ENCODE data around the gene CLDN11.

CLDN11 gene

DNA sequence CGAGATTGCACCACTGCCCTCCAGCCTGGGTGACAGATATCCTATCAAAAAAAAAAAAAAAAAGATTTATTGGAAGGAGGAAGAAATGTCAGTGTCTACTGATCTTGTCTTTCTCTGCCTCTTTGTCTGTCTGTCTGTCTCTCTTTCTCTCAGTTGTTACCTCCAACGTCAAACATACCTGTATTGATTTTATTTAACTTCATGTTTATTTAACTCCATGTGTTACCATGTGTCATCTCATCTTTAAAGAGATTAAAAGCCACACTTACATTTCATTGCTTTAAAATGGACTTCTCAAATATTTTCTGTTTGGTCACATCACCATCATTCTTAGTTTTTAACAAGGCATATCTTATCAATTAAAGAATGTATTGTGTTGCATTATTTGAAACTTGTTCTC lies 9.4 kb downstream of the CLDN11 start:
- no peak for DNase-seq

DNA sequence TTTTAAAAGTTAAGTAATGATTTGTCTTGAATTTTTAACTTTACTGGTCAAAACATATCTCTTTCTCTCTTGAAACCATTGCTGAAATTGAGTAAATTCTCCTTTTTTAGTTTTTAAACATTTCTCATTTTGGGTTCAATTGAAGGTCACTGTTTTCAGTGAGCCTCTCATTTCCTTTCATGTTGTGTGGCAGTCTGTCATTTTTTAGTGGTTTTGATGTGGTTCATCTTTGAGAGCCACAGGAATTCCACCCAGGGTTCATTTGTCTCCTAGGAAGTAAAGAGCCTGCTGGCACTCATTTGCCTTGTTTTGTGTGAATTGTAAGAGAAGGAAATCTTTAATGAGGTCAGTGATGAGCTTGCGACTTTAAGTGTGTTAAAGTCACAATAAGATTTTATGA lies 10.4 kb downstream of the CLDN11 start:
- no peak for DNase-seq

DNA sequence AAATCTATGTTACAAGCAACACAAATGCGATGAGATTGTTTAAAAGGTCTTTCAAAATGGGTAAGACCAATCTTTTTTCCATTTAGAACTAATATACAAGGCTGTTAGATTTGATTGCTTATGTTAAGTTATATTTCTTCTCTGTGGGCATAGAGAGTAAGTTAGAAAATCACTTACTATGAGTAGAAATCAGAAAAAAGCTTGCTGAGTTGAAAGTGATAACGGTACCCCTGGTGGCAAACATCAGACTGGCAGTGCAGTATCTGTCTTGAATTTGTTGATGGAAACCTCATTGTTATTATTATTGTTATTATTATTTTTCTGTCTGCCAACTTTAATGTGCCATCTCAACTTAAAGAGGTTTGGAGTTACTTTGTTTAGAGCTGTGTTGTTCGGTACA lies 12.4 kb downstream of the CLDN11 start:
- DNase-seq, result no peak

DNA sequence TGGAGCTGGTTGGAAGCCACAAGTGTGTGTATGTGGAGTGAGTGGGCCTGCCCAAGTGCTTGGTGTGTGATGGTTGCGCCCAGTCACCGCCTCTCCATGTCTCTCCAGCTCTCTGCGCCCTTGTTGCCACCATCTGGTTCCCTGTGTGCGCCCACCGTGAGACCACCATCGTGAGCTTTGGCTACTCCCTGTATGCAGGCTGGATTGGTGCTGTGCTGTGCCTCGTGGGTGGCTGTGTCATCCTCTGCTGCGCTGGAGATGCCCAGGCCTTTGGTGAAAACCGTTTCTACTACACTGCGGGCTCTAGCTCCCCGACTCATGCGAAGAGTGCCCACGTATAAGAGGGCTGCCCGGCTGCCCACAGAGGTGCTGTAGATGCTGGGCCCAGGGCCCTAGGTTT lies 13.7 kb downstream of the CLDN11 start:
- no peak for DNase-seq

DNA sequence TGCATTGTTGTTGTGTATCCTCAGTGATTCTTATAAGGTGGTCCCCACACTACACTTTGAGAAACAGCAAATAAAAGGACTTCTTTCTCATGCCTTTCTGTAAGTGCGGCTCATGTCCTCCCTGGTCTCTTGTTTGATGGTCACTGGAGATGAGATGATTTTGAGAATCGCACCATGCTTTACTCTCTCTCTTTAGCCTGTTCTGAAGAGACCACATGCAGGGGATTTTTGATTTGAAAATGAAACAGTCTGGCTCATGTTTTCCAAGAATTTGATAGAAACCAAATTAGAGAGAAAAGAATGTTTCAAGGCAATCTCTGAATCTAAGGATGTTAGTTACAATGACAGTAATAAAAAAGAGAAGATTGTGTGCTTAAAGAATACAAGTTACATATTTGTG lies 18.0 kb downstream of the CLDN11 start:
- no peak for DNase-seq

DNA sequence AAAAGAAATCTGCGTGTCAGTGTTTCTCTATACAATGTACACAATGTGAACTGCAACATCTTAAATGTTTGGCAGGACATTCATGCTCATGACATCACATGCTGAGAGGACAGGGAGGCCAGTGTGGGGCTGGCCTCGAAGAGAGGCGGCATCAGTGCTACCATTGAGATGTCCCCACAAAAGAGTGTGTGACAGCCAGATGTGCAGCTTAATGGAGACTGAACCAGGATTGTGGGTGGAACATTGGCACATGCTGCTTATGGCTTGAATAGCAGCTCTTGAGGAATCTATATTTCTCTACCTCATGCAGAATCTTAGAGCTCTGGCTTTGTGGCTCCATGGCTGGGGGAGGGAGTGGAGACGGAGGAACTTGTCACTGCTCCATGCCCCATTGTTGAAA lies 18.5 kb downstream of the CLDN11 start:
- DNase-seq, result no peak

DNA sequence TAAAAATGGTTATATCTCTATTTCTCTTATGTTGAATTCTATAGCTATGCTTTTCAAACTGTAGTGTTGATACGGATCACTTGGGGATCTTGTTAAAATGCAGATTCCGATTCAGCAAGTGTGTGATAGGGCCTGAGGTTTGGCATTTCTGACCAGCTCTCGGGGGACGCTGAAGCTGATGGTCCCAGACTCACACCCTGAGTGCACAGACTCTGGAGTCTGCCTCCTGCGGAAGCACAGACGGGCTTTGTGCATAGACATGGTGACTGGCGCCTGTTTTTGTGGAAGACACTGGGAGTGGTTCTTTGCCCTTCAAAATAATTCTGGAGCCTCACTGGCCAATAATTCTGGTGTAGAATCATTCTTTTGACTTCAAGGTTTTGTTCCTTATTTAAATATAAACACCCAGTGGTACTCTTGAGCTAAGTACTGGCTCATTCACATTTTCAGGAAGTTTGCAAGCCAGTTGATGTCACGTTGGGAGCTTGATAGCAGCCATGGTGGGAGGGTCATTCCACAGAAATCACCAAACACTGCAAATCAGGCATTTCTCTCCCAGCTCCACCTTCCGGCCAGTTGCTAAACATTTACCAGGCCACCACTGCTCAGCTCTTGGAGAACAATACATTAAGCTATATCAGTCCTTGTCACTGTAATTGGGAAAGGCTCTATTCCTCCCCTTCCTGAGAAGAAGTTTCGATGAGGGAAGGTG lies 19.2 kb downstream of the CLDN11 start:
- no peak for DNase-seq

DNA sequence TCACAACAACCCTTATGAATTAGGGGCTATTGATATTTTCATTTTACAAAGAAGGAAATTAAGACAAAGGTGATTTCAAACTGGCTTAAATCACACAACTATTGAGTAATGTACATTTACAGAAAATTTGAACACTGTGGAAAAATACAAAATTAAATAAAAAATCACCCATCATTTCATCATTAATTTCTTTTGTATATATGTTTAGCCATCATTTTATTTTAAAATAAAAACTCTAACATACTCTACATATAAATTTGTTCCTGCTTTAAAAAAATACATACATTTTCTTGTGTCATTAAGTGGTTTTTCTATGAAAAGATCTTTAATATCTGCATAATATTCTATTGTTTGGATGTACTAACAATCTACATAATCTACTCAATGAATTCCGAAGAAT lies 20.2 kb downstream of the CLDN11 start:
- DNase-seq, result no peak

DNA sequence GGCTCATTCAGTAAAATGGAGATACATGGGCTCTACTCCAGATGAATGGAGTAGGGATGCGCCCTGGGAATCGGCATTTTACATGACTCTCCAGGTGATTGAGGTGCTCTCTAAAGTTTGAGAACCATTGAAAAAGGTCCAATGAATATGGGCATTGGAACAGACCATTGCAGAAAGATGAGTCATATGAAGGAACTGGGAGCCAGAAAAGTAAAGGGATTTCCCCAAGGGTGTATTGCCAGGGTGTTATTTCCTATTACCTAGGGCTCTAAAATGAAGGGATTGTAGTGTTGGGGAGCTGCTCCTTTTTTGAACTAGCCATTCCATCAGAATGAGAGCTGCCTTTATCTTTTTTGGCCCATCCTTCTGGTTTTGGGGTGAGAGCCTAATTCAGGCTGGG lies 21.7 kb downstream of the CLDN11 start:
- no peak for DNase-seq

DNA sequence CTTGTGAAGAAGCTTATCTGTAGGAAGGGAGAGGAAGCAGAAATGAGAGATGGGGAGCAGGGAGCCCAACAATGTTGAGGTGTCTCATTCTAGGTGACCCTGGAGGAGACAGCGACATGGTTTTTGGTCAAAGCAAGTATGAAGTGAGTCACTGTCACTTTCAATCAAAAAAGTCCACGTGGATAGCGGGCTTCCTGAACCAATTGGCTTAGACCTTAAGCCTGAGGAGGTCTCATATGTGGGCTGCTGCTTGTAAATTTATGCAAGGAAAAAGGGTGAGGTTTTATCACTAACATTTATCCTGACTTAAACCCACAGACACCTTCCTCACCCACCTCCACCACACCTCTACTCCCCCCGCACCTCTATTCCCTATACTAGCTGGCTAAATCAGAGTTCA lies 22.7 kb downstream of the CLDN11 start:
- no peak for DNase-seq

DNA sequence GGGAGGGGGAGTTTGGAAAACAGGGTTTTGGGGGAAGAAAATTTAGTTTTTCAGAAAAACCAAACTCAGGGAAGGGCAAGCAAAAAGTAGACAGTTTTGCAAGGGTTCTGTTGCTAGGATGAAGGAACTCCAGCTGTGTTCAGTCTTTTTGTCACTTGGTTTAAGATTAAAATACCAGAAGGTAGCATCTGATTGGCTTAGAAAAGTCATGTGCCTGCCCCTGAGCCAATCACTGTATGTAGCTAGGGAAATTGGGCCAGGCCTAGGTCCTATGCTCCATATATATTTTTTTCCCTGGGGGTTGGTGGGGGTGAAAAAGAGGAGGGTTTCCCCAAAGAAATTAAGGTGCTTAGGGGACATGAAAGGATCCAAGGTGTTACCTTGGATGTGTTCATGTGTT lies 24.3 kb downstream of the CLDN11 start:
- DNase-seq, result no peak

DNA sequence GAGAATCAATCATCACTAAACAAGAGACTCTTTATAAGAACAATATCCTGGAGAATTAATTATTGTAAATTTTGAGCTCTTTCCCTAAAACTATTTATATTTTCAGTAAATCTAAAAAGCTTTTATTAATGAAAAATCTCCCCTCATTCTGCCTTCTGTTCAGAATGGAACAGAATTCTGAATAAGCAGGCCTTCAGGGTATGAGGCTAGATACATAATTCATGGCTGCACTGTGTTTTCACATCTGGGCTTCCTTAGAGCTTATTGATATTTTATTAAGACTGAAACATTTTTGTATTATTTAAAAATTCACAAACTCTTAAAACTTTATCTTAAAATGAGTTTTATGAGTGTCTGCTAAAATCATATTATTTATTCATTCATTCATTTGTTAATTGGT lies 24.8 kb downstream of the CLDN11 start:
- DNase-seq, result no peak

DNA sequence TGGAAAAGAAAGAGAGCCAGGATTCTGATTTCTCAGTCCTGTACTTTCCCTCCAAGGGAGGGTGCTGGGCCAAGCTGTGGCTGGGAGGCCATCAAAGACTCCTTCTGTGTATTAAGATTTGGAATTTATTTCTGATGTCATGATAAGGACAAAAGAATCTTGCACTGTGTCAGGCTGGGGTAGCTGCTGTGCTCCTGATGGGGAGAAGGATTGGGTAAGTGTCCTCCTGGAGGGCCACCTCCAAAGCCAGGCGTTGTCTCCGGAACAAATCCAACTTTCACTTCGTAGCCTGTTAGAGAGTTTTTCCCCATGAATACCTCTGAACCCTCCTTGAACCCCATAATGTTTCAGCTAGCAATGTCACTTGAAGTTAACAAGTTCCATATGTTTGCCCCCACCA lies 29.9 kb downstream of the CLDN11 start:
- DNase-seq, result no peak

DNA sequence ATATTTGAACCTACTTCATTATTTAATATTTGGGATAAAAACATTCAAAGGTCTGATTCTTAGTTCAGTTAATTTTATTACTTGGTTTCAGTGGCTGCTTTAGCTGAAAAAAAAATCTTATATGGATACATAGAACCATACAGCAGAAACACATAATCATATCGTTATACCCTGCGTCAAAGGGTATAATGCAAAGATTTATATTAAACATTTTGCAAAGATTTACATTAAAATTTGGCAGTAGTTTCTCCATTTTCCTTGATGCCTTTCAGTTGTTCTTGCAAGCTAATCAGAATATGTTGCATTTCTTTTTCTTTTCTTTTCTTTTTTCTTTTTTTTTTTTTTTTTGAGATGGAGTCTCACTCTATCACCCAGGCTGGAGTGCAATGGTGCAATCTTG lies 31.4 kb downstream of the CLDN11 start:
- DNase-seq, result no peak

DNA sequence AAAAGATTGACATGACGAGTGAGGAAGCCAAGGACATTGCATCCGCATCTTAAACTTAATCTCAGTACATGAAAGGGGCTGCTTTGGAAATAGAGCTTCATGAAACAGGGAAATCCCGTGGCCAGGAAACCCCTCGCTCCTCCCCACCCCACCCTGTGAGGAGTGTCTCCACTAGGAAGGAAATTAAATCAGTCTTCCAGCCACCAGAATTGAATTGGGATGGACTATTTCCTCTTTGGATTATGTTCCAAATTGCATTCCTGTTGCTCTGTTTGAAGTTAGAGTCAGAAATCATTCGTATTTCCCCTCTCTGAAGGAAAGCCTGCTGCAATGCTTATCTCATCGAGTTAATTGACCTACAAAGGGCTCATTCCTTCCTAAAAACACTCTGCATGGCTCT lies 35.8 kb downstream of the CLDN11 start:
- DNase-seq, result no peak

DNA sequence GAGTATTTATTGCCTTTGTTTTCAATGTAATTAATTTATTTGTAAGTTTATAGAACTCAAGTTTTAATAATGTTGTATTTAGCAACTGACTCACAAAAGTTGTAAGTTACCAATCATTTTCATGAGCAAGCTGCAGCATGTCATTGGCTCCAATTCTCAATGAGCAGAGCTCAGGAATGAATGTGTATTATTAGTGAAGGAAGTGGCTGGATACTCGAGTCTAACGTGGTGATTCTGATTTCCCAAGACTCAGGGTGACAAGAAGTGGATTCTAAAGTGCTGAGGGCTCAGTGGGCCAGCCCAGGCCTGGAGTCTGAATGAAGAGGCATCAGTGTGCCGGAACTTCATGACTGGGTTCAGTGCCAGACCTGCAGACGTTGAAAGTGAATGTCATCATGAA lies 39.6 kb downstream of the CLDN11 start:
- DNase-seq, result no peak

DNA sequence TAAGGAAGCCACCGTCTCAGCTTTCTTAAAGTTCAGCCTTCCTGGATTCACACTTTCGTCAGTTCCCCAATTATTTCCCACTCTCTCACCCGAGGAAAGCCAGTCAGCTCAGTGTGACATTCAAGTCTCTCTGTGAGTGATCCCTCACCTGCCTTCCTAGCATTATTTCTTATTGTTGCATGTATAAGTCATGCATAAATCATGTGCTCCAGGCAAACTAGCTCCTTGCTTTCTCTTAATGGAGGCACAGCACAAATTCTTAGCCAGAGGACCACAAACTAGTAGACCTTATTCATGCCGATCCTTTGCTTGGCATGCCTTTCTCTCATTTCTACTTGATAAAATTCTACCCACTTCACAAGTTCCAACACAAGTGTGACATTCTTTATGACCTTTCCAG lies 44.3 kb downstream of the CLDN11 start:
- no peak for DNase-seq

DNA sequence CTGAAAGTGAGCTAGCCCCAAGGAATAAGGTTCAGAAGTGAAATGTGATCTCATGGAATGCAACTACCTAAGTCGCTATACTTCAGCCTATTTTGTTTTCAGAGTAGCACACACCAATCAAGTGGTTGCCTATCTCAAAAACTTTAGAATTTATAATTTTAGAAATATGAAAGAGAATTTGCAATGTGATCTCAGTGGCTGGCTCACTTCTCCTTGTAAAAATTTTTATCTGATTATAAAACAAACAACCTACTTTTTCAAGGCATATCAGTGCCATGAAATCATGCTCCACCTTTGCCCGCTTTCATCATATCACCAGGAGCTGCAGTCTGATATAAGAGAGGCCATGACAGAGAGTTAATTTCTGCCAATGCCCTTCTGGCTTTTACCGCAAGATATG lies 47.3 kb downstream of the CLDN11 start:
- no peak for DNase-seq

DNA sequence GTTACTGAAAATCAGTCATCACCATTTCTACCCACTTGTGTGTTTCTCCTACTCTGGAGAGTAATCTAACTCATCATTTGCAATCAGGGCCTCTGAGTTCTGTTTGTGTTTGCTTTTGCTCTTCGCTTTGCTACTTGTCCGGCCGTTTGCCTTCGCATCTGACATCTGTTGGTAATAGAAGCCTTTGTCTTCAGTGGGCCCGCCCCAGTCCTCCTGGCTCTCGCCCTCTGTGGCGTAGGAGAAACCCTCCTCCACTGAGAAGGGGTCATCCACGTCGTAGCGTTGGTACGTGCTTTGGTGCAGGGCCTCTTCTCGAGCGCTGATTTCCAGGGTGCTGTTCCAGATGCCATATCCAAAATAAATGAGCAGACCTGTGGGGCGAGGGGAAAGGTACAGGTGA lies 48.3 kb downstream of the CLDN11 start:
- no peak for DNase-seq

DNA sequence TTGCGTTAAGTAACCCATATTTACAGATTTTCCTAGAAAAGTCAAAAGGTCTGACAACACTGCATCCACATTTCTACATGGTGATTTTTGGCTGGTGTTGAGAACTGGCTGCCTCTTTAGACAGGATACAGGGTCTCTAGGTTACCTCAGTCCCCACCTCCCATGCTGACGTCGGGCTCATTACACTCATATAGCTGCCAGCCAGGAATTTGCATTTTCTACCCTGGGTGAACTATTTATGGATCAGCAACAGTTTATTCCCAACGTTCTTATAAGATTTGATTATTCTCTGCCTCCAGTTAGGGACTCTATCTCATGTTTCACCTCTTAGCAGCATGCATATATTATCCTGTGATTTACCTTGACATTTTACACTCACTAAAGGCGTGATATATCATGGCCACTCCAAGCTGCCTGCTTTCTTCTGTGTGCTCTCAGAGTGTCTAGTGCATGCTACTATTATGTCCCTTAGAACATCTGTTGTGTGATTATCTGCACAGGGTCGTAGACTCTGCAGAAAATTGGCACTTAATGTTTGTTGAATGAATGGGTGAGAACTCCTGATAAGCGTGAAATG lies 49.0 kb downstream of the CLDN11 start:
- DNase-seq, result no peak

DNA sequence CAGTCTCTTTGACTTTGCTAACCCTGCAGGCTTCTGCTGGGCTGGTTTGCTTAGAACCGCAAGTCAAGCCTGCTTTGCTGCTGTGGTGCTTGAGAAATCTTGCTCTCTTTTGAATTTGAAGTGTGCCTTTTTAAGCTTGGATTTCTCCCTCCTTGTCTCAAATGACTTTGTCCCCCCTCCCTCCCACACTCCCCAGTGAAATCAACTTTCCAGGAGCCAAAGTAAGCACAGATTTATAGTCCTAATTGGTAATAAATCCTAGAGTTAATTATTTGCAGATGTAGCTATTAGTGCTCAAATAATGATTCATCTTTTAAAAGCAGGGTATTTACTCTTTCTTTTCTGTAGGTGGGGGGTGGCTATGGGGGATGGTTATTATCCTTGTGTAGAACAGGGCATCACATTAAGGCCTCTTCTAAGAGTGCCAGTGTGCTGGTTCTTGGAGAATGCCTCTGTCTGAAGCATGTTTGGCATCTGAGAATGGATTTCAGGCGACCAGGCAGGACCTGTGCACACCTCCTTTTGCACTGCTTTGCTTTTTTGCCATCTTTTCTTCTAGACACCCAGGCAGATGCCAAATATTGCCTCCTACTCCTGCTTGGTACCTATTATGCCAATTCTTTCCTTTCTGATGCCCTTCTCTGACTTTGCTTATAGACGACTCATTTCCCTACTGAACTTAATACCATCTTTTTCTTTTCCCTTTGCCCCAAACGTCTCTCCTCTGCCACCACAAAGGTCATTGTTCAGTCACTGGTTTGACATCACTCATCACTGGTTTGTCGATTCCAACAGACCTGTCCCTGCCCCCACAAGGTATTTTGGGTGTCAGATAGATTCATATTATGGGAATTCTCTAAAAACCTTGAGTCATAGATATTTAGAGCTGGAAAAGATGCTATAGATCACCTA lies 50.7 kb downstream of the CLDN11 start:
- DNase-seq, result no peak

DNA sequence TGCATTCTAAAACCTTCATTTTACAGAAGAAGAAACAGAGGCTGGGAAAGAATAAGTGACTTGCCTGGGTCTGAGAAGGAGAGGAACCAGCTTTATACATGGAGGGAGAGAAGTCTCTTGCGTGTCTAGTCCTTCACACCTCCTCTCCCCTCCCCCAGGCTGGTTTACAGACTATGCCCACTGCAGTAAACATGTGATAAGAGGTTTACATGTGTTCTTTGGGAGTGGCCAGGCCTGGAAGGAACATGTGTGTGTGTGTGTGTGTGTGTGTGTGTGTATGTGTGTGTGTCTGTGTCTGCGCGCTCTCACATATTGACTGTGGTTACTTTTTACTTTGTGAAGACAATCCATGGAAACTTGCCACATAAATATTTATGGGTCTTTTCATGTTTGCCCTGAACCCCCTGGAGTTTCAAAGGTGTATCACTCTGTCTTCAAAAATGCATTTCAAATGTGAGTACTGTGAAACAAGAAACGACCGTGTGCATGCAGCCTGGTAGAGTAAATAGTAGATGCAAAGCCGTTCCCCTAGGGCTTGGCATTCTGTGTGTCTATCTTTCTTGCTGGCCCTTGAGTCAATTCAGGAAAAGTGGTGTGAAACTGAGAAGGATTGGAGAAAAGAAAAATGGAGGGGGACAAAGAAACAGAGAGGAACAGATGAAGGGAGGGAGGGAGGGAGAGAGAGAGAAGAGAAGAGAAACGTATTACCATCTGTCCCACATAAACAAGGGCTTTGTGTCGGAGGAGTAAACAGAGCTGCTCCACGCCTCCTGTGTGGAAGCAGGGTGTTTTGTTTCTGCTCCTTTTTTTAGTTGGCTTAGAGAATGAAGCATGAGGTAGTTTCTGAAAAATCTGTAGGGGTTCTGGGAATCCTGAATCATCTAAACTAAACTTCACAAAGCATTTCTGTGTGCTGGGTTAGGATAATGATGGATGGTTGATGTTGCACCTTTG lies 51.7 kb downstream of the CLDN11 start:
- DNase-seq, result no peak

DNA sequence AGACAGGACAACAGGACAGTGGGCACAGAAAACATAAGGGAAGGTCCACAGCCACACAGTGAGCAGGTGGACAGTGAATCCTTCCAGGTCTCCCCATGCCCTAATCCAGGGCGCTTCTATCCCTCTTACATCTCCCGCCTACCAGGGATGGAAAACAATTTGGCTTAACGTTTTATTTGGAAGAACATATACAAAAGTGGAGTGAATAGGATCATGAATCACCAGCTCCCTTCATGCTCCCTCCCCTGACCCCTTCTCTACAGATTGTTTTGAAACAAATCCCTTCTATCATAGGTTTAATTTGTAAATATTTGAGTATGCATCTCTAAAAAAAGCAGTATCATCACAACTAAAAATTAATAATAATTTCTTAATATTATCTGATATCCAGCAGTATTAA lies 52.5 kb downstream of the CLDN11 start:
- DNase-seq, result no peak
